Measurements from ENCODE around the gene HSCB.
A peak's percentile ranks its signal among the peaks of the same experiment; 100 is the strongest.

The HSCB gene

GRCh38 chr22:28783786-28784671, 42.2 kb downstream of the HSCB start:
- DNase-seq (ENCODE audit: low spot score): no peak
- in situ Hi-C loops (cut with MboI; ENCODE audit: low sequenced_read_pairs, unreplicated experiment): no loop called here
- TF ChIP-seq CTCF (IDR thresholded peaks at IDR 0.05; ENCODE audit: borderline replicate concordance, control extremely low read depth, extremely low read depth, insufficient read depth, missing control alignments): no peak

GRCh38 chr22:28788601-28789000, 46.8 kb downstream of the HSCB start:
- DNase-seq (ENCODE audit: low spot score): no peak
- in situ Hi-C loops (cut with MboI; ENCODE audit: low sequenced_read_pairs, unreplicated experiment): no loop called here
- TF ChIP-seq CTCF (IDR thresholded peaks at IDR 0.05; ENCODE audit: borderline replicate concordance, control extremely low read depth, extremely low read depth, insufficient read depth, missing control alignments): no peak

- DNase-seq (ENCODE audit: low spot score): no peak
- TF ChIP-seq CTCF (IDR thresholded peaks at IDR 0.05; ENCODE audit: borderline replicate concordance, control extremely low read depth, extremely low read depth, insufficient read depth, missing control alignments): no peak
- in situ Hi-C loops (cut with MboI; ENCODE audit: low sequenced_read_pairs, unreplicated experiment): no loop called here
These were observed 49.3 kb downstream of the HSCB start for GRCh38 chr22:28791124-28791523.

- DNase-seq (ENCODE audit: low spot score): peak; percentile 66
- TF ChIP-seq CTCF (IDR thresholded peaks at IDR 0.05; ENCODE audit: borderline replicate concordance, control extremely low read depth, extremely low read depth, insufficient read depth, missing control alignments): no peak
- in situ Hi-C loops (cut with MboI; ENCODE audit: low sequenced_read_pairs, unreplicated experiment): no loop called here
These were observed 50.1 kb downstream of the HSCB start for GRCh38 chr22:28791841-28792490.

GRCh38 chr22:28792491-28793383, 50.9 kb downstream of the HSCB start:
- no peak for TF ChIP-seq CTCF (IDR thresholded peaks at IDR 0.05; ENCODE audit: borderline replicate concordance, control extremely low read depth, extremely low read depth, insufficient read depth, missing control alignments)
- DNase-seq (ENCODE audit: low spot score): no peak
- in situ Hi-C loops (cut with MboI; ENCODE audit: low sequenced_read_pairs, unreplicated experiment): no loop called here

GRCh38 chr22:28793976-28794584, 52.2 kb downstream of the HSCB start:
- DNase-seq (ENCODE audit: low spot score): no peak
- TF ChIP-seq CTCF (IDR thresholded peaks at IDR 0.05; ENCODE audit: borderline replicate concordance, control extremely low read depth, extremely low read depth, insufficient read depth, missing control alignments): no peak
- in situ Hi-C loops (cut with MboI; ENCODE audit: low sequenced_read_pairs, unreplicated experiment): no loop called here

Measured in GM13976 (cell line).